Stimulated activated CD4-positive, alpha-beta T cell treated with anti-CD3 and anti-CD28 coated beads, Interleukin-2, amount 100 ng/mL, for 4 hours (primary cell): ENCODE measurements around the gene ACTL7B.
"Not testable (repeated sequence)": the region's sequence is repeated elsewhere in the genome, so short reads cannot be mapped to it uniquely, and the experiment has no call there.

Source experiments
- DNase-seq: peaks from one replicate; pipeline ENCODE4 v3.0.0-alpha.2; 2020; ENCODE audit warnings: low read depth

The ACTL7B gene

GRCh38 chr9:108869092-108869725 lies 13.4 kb upstream of the ACTL7B start:
- no peak for DNase-seq

- no peak for DNase-seq
Measured at GRCh38 chr9:108867829-108868228, 12.0 kb upstream of the ACTL7B start.

GRCh38 chr9:108867116-108867515 lies 11.3 kb upstream of the ACTL7B start:
- DNase-seq, result no peak

GRCh38 chr9:108866001-108866420 lies 10.2 kb upstream of the ACTL7B start:
- no peak for DNase-seq

GRCh38 chr9:108865037-108865436 lies 9.3 kb upstream of the ACTL7B start:
- DNase-seq, result no peak

GRCh38 chr9:108864446-108864845 lies 8.7 kb upstream of the ACTL7B start:
- DNase-seq, result no peak

- no peak for DNase-seq
Measured at GRCh38 chr9:108863891-108864290, 8.1 kb upstream of the ACTL7B start.

GRCh38 chr9:108861997-108862396 lies 6.2 kb upstream of the ACTL7B start, which contains the start of gene ACTL7A:
Gene ACTL7A (plus strand): TSS chr9:108862266. CDS start chr9:108862323, 57 bp downstream.
- no peak for DNase-seq

- DNase-seq, result no peak
Measured at GRCh38 chr9:108861464-108861863, 5.7 kb upstream of the ACTL7B start.

GRCh38 chr9:108860764-108861163 lies 5.0 kb upstream of the ACTL7B start:
- no peak for DNase-seq

- no peak for DNase-seq
Measured at GRCh38 chr9:108860354-108860753, 4.6 kb upstream of the ACTL7B start.

GRCh38 chr9:108859459-108860114 lies 3.8 kb upstream of the ACTL7B start:
- no peak for DNase-seq

GRCh38 chr9:108857572-108857971 lies 1.8 kb upstream of the ACTL7B start:
- DNase-seq, result no peak

GRCh38 chr9:108855529-108855886 lies 278 bp downstream of the ACTL7B start:
- DNase-seq, result no peak

GRCh38 chr9:108854641-108855528 lies 901 bp downstream of the ACTL7B start:
- no peak for DNase-seq

- DNase-seq, result no peak
Measured at GRCh38 chr9:108854094-108854493, 1.7 kb downstream of the ACTL7B start.

GRCh38 chr9:108852079-108852478 lies 3.7 kb downstream of the ACTL7B start:
- no peak for DNase-seq

- DNase-seq, result no peak
Measured at GRCh38 chr9:108851138-108851537, 4.6 kb downstream of the ACTL7B start.

- DNase-seq, result no peak
Measured at GRCh38 chr9:108850293-108850897, 5.4 kb downstream of the ACTL7B start.

- not testable (repeated sequence) for DNase-seq
Measured at GRCh38 chr9:108848296-108848695, 7.5 kb downstream of the ACTL7B start.

GRCh38 chr9:108845947-108846346 lies 9.8 kb downstream of the ACTL7B start:
- DNase-seq, result no peak

GRCh38 chr9:108845507-108845906 lies 10.3 kb downstream of the ACTL7B start:
- DNase-seq, result no peak
